GM23248 (cell line): ENCODE results near the gene HTT.

Source experiments
- EZH2 ChIP-seq: fragments of 200-600 bp; sonication (generic); IDR thresholded peaks from 2 replicates; pipeline ENCODE4 v1.6.1; 2018; ENCODE audit warnings: antibody characterized with exemption, mild to moderate bottlenecking; ENCODE audit not compliant: insufficient read depth, poor library complexity, severe bottlenecking
- EZH2phosphoT487 ChIP-seq: fragments of 200-600 bp; sonication (generic); IDR thresholded peaks from 2 replicates; pipeline ENCODE4 v1.6.1; 2018; ENCODE audit warnings: antibody characterized with exemption, moderate library complexity, mild to moderate bottlenecking, low read depth; ENCODE audit not compliant: insufficient read depth

GRCh38 chr4:3158841-3159240 lies 84.4 kb downstream of the HTT start:
- TF ChIP-seq EZH2phosphoT487, result no peak
- no peak for TF ChIP-seq EZH2
